GM21737 (cell line): ENCODE measurements around the gene FBXW12.

Experiments
- ATAC-seq: cut with Tn5 transposase; IDR thresholded peaks from one replicate; pipeline ENCODE4 v1.9.1; 2021; ENCODE audit warnings: mild to moderate bottlenecking, moderate library complexity; ENCODE audit not compliant: unreplicated experiment

Gene FBXW12

GRCh38 chr3:48406443-48407431 lies 34.7 kb downstream of the FBXW12 start:
- ATAC-seq, result no peak

- ATAC-seq, result no peak
These were observed 35.6 kb downstream of the FBXW12 start for GRCh38 chr3:48407542-48408099.

- no peak for ATAC-seq
These were observed 36.8 kb downstream of the FBXW12 start for GRCh38 chr3:48408823-48409281.

- no peak for ATAC-seq
These were observed 37.5 kb downstream of the FBXW12 start for GRCh38 chr3:48409291-48410201.

GRCh38 chr3:48410205-48411040 lies 38.4 kb downstream of the FBXW12 start:
- no peak for ATAC-seq

- ATAC-seq, result no peak
These were observed 39.1 kb downstream of the FBXW12 start for GRCh38 chr3:48411041-48411588.

GRCh38 chr3:48411606-48412374 lies 39.8 kb downstream of the FBXW12 start:
- ATAC-seq, result no peak

GRCh38 chr3:48412375-48413001 lies 40.5 kb downstream of the FBXW12 start:
- no peak for ATAC-seq

- no peak for ATAC-seq
These were observed 41.1 kb downstream of the FBXW12 start for GRCh38 chr3:48413086-48413485.

- ATAC-seq, result no peak
These were observed 41.6 kb downstream of the FBXW12 start for GRCh38 chr3:48413611-48414010.

GRCh38 chr3:48414376-48415250 lies 42.6 kb downstream of the FBXW12 start:
- no peak for ATAC-seq

- no peak for ATAC-seq
These were observed 43.4 kb downstream of the FBXW12 start for GRCh38 chr3:48415251-48415953.

- no peak for ATAC-seq
These were observed 44.1 kb downstream of the FBXW12 start for GRCh38 chr3:48416091-48416505.

- ATAC-seq, result no peak
These were observed 44.5 kb downstream of the FBXW12 start for GRCh38 chr3:48416546-48416945.

- no peak for ATAC-seq
These were observed 45.6 kb downstream of the FBXW12 start for GRCh38 chr3:48417529-48418108.

GRCh38 chr3:48418140-48418539 lies 46.1 kb downstream of the FBXW12 start:
- no peak for ATAC-seq

GRCh38 chr3:48418651-48419050 lies 46.6 kb downstream of the FBXW12 start:
- ATAC-seq, result no peak
